ENCODE measurements around the gene SNCG. TPM values are rescaled to one million over a fixed set of nuclear protein-coding genes. Genes with fewer than 3 reads are reported as not detected.

The SNCG gene
- total RNA-seq, 1 experiment from 2014 or later: not detected

DNA sequence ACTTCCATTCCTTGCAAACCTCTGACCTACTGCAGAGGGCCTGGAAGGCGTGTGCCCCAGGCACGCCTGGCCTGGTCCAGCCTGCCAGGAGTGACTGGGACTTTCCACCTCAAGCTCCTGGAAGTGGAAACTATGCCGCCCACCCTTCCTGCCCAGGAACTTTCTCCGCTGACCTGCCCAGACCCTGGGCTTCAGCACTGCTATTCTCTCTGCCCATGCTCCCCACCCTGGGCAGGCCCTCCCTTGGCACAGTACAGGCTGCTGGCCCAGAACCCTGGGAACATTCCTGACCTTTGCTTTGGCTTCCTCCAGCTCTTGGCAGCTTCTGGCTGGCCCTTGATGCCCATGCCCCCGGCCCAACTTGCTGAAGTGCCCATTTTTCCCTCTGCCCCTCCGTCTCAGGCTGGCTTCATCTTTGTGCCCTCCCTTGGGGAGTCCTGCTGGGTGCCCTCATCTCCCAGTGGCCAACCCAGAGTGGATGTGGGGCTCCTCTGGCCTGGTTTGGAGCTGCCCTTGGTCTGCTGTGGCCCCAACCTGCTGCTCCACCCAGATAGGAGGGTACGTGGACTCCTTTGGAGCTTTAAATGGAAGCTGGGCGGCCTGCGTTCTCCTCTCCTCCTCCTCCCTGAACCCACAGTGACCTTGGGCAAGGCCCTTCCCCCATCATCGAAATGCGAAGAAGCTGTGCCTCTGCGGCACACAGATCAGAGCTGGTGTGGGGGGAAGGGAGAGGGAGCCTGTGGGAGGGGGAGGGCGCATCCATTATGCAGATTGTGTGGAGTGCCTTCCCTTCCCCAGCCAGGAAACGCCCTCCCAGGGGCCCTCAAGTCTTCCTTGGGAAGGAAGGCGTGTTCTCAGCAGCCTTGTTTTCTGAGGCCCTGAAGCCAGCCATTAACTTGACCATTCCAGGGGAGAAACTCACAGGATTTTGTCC, 4.4 kb upstream of the SNCG start:
- Histone ChIP-seq H3K36me3 (ENCODE audit: insufficient read depth, low read length, poor library complexity, severe bottlenecking) (no peaks in the 10 kb centered on the region), H3K9me3 (ENCODE audit: low read depth, low read length, poor library complexity, severe bottlenecking) (no peaks in the 10 kb centered on the region), H3K4me1 (ENCODE audit: insufficient read depth, low read length, poor library complexity, severe bottlenecking) (peaks cover 25% of the 10 kb centered on the region), H3K27me3 (replicated peaks; ENCODE audit: insufficient read depth, low read depth, low read length, poor library complexity) (no peaks in the 10 kb centered on the region), H3K27ac (ENCODE audit: low read depth, low read length, poor library complexity, severe bottlenecking) (peak overlapping the region; percentile 75), H3K4me3 (ENCODE audit: low read depth, low read length, poor library complexity, severe bottlenecking) (no peak overlapping the region)
- intact Hi-C loops (cut with micrococcal nuclease; ENCODE audit: unreplicated experiment): no loop called here
- TF ChIP-seq CTCF (conservative IDR thresholded peaks at IDR 0.05; ENCODE audit: low read depth, low read length): no peak
- TF ChIP-seq EZH2 (IDR thresholded peaks at IDR 0.05; ENCODE audit: borderline replicate concordance, low read depth, low read length, poor library complexity, severe bottlenecking): no peak
- ChIA-PET POLR2A (ENCODE audit: low non-redundant PET) (no interaction called here), CTCF (interaction anchor here (0.6 kb wide), 1 partner anchor 12 kb away, joined by 7 read pairs; no protein-coding TSS in a partner anchor)
- DNase-seq (ENCODE audit: low spot score): peak; percentile 71
- BruUV-seq (replicated peaks): no TSS peak

- H3K27me3 ChIP-seq (replicated peaks; ENCODE audit: insufficient read depth, low read depth, low read length, poor library complexity): no peaks in the 10 kb centered on the region
- CTCF ChIA-PET: interaction anchor here (0.6 kb wide), 1 partner anchor 11 kb away, joined by 7 read pairs; no protein-coding TSS in a partner anchor
- POLR2A ChIA-PET (ENCODE audit: low non-redundant PET): no interaction called here
- DNase-seq (ENCODE audit: low spot score): no peak
- no TSS peak for BruUV-seq (replicated peaks)
- TF ChIP-seq CTCF (conservative IDR thresholded peaks at IDR 0.05; ENCODE audit: low read depth, low read length): no peak
- TF ChIP-seq EZH2 (IDR thresholded peaks at IDR 0.05; ENCODE audit: borderline replicate concordance, low read depth, low read length, poor library complexity, severe bottlenecking): no peak
- H3K36me3 ChIP-seq (ENCODE audit: insufficient read depth, low read length, poor library complexity, severe bottlenecking): no peaks in the 10 kb centered on the region
- intact Hi-C loops (cut with micrococcal nuclease; ENCODE audit: unreplicated experiment): no loop called here
- peaks cover 25% of the 10 kb centered on the region for H3K4me1 ChIP-seq (ENCODE audit: insufficient read depth, low read length, poor library complexity, severe bottlenecking)
- H3K27ac ChIP-seq (ENCODE audit: low read depth, low read length, poor library complexity, severe bottlenecking): peak overlapping the region; percentile 75
- no peak overlapping the region for H3K4me3 ChIP-seq (ENCODE audit: low read depth, low read length, poor library complexity, severe bottlenecking)
- H3K9me3 ChIP-seq (ENCODE audit: low read depth, low read length, poor library complexity, severe bottlenecking): no peaks in the 10 kb centered on the region
Observed at GRCh38 chr10:86954681-86955500, 3.5 kb upstream of the SNCG start.

GRCh38 chr10:86955501-86956194, 2.8 kb upstream of the SNCG start:
- Histone ChIP-seq H3K4me1 (ENCODE audit: insufficient read depth, low read length, poor library complexity, severe bottlenecking) (peaks cover 25% of the 10 kb centered on the region), H3K9me3 (ENCODE audit: low read depth, low read length, poor library complexity, severe bottlenecking) (no peaks in the 10 kb centered on the region), H3K27ac (ENCODE audit: low read depth, low read length, poor library complexity, severe bottlenecking) (peak overlapping the region; percentile 75), H3K4me3 (ENCODE audit: low read depth, low read length, poor library complexity, severe bottlenecking) (no peak overlapping the region), H3K36me3 (ENCODE audit: insufficient read depth, low read length, poor library complexity, severe bottlenecking) (no peaks in the 10 kb centered on the region), H3K27me3 (replicated peaks; ENCODE audit: insufficient read depth, low read depth, low read length, poor library complexity) (no peaks in the 10 kb centered on the region)
- no TSS peak for BruUV-seq (replicated peaks)
- DNase-seq (ENCODE audit: low spot score): no peak
- intact Hi-C loops (cut with micrococcal nuclease; ENCODE audit: unreplicated experiment): no loop called here
- ChIA-PET POLR2A (ENCODE audit: low non-redundant PET) (no interaction called here), CTCF (no interaction called here)
- TF ChIP-seq EZH2 (IDR thresholded peaks at IDR 0.05; ENCODE audit: borderline replicate concordance, low read depth, low read length, poor library complexity, severe bottlenecking) (no peak), CTCF (conservative IDR thresholded peaks at IDR 0.05; ENCODE audit: low read depth, low read length) (no peak)

Measured in A673 (cell line).